ENCODE data around the gene MSANTD7. TPM values are rescaled to one million over a fixed set of nuclear protein-coding genes. Genes with fewer than 3 reads are reported as not detected.

The MSANTD7 gene
- total and polyA plus RNA-seq, 9 of the 15 experiments (the other 6 are each of a cell fraction or from before 2014, with no cell fraction given), result 5.2 to 27.3 (median 23.6) TPM

GRCh38 chr10:14873090-14873760 lies 35.1 kb downstream of the MSANTD7 start:
- DNase-seq (ENCODE audit: extremely low read depth in 1 of 4, low spot score in 3 of 4) (no peak), FAIRE-seq (no peak), ATAC-seq (no peak)
- intact Hi-C loops (cut with micrococcal nuclease) (no loop called here), in situ Hi-C loops (cut with MboI) (no loop called here)
- 0 out of 2 replicates have a peak overlapping the region, but pooled peaks have one; percentile 13 for H2AFZ ChIP-seq (ENCODE audit: low read depth, low read length)
- no peaks in the 10 kb centered on the region for H3K9me1 ChIP-seq (ENCODE audit: control insufficient read depth, insufficient read depth, low read length)
- H3K36me3 ChIP-seq (ENCODE audit: control insufficient read depth, insufficient read depth, low read length), result peaks cover 41% of the 10 kb centered on the region
- peaks cover 20% of the 10 kb centered on the region for H3K79me2 ChIP-seq (ENCODE audit: control insufficient read depth, insufficient read depth, low read length)
- ChIA-PET POLR2A (interaction anchor here (0.5 to 1.3 kb wide), 3 partner anchors 11 to 36 kb away, joined by 3 read pairs; partner anchors contain the start of gene CDNF), CTCF (ENCODE audit: low intra/inter-chr PET ratio) (no interaction called here)
- H4K20me1 ChIP-seq (replicated peaks; ENCODE audit: control insufficient read depth, insufficient read depth, low read length), result no peaks in the 10 kb centered on the region
- H3K4me1 ChIP-seq (replicated peaks in 1 of 2; ENCODE audit: control insufficient read depth in 2 of 2, insufficient read depth in 2 of 2, low read length in 2 of 2), result peaks cover 2 to 17% of the 10 kb centered on the region in 2 experiments; a peak in 4 of 5 replicates
- 12% methylated on average over 2 of the region's 2 CpGs for WGBS (ENCODE audit: insufficient coverage, low coverage, missing lambda C conversion rate)
- no peaks in the 10 kb centered on the region for H3K9me3 ChIP-seq (replicated peaks; ENCODE audit: control insufficient read depth, insufficient read depth, low read depth, low read length)
- H3K27me3 ChIP-seq (ENCODE audit: control insufficient read depth in 2 of 2, insufficient read depth in 2 of 2, low read length in 2 of 2), result no peaks in the 10 kb centered on the region
- no TSS peak for BruUV-seq (replicated peaks)
- no peak overlapping the region for H3K4me3 ChIP-seq
- H3K27ac ChIP-seq (ENCODE audit: extremely low read depth, low read depth, low read length), result peak overlapping the region; percentile 25; the same call in 1 of the 3 replicates
- H3K9ac ChIP-seq (ENCODE audit: insufficient read depth in 1 of 2, low read depth in 2 of 2, low read length in 2 of 2), result peak overlapping the region in 1 of 2 experiments; percentile 5; a peak in 1 of 4 replicates
- TF ChIP-seq RB1 (IDR thresholded peaks at IDR 0.05; ENCODE audit: low read depth) (no peak), ZNF583 (CRISPR knock-in tag; IDR thresholded peaks at IDR 0.05) (no peak), ZNF57 (CRISPR knock-in tag; IDR thresholded peaks at IDR 0.05) (no peak), ZNF695 (CRISPR knock-in tag; IDR thresholded peaks at IDR 0.05) (no peak), KLF16 (IDR thresholded peaks at IDR 0.05) (no peak), TAF7 (tag; IDR thresholded peaks at IDR 0.05) (no peak), NR2C1 (IDR thresholded peaks at IDR 0.05) (no peak), NR2C1 (tag; IDR thresholded peaks at IDR 0.05) (no peak), CREB5 (CRISPR knock-in tag; IDR thresholded peaks at IDR 0.05) (no peak), PREB (CRISPR knock-in tag; IDR thresholded peaks at IDR 0.05) (no peak), CEBPG (CRISPR knock-in tag; IDR thresholded peaks at IDR 0.05) (no peak), CEBPG (tag; conservative IDR thresholded peaks at IDR 0.05 in 1 of 2, IDR thresholded peaks at IDR 0.05 in 1 of 2) (no peak), ZNF75A (CRISPR knock-in tag; IDR thresholded peaks at IDR 0.05) (no peak), ATF4 (CRISPR knock-in tag; IDR thresholded peaks at IDR 0.05) (no peak), ZFPM2 (CRISPR knock-in tag; IDR thresholded peaks at IDR 0.05) (no peak)
- H3K4me2 ChIP-seq (ENCODE audit: insufficient read depth, low read length), result no peak overlapping the region

Measured in K562 (cell line).